Activated naive CD4-positive, alpha-beta T cell treated with anti-CD3 and anti-CD28 coated beads, Interleukin-2, amount 50 U/mL, for 72 hours (primary cell): ENCODE data around the gene KIAA0232. TPM values are rescaled to one million over a fixed set of nuclear protein-coding genes. Genes with fewer than 3 reads are reported as not detected.
"Not testable (repeated sequence)": the region's sequence is repeated elsewhere in the genome, so short reads cannot be mapped to it uniquely, and the experiment has no call there.

ENCODE experiments used
- ATAC-seq, 2 donors: fragments of 150-1000 bp; cut with Tn5 transposase; 2 replicates each; pipeline ENCODE4 v1.10.0; 2021; ENCODE audit warnings: mild to moderate bottlenecking in 2 of 2, moderate library complexity in 2 of 2
- DNase-seq, 2 donors: peaks; one replicate each; pipeline ENCODE4 v3.0.0; 2021 to 2022; ENCODE audit warnings: low spot score in 2 of 2
- H3K27ac Mint-ChIP-seq, 2 donors: one replicate each; pipeline ENCODE4 v1.8.0; 2022; ENCODE audit warnings: mild to moderate bottlenecking in 2 of 2, mixed read lengths in 2 of 2
- H3K36me3 Mint-ChIP-seq, 2 donors: one replicate each; pipeline ENCODE4 v1.8.0; 2022; ENCODE audit warnings: mixed read lengths in 2 of 2
- H3K9me3 Mint-ChIP-seq, 2 donors: one replicate each; pipeline ENCODE4 v1.8.0; 2022; ENCODE audit warnings: mixed read lengths in 2 of 2
- total RNA-seq, 2 donors: library from RNA; stranded (reverse); gene quantifications; one replicate each; pipeline ENCODE4 v1.2.3, GENCODE V29; 2022

Gene KIAA0232
- total RNA-seq, 2 donors from 2014 or later, result 10.2 to 12.4 TPM

DNA sequence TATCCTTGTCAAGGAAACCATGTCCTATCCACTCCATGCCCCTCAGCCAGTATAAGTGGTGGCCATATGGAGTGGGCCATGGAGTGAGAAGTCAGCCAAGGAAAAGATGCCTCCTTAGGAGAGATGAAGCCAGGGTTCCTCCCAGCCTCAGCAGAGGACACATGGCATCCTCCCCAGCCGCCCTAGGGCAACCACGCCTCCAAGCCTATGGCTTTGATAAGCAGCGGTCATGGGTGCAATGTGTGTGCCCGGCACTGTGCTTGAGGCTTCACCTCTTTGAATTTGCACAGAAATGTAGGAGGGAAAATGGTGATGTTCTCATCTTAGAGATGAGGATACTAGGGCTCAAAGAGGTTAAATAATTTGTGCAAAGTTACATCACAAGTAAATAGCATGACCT lies 92.5 kb downstream of the KIAA0232 start:
- Mint-ChIP-seq H3K36me3 (peaks cover 0 to 9% of the 10 kb centered on the region in 2 donors), H3K27ac (no peak overlapping the region), H3K9me3 (no peaks in the 10 kb centered on the region)
- ATAC-seq, result no peak
- DNase-seq, result no peak

GRCh38 chr4:6875431-6875831 lies 92.9 kb downstream of the KIAA0232 start:
- no peak for ATAC-seq
- Mint-ChIP-seq H3K9me3 (no peaks in the 10 kb centered on the region), H3K27ac (no peak overlapping the region), H3K36me3 (peaks cover 0 to 9% of the 10 kb centered on the region in 2 donors)
- no peak for DNase-seq

GRCh38 chr4:6876440-6876839 lies 93.9 kb downstream of the KIAA0232 start:
- Mint-ChIP-seq H3K36me3 (peaks cover 0 to 9% of the 10 kb centered on the region in 2 donors), H3K9me3 (no peaks in the 10 kb centered on the region), H3K27ac (peak overlapping the region; percentile 1 to 58)
- no peak for DNase-seq
- ATAC-seq, result no peak

GRCh38 chr4:6877067-6877466 lies 94.5 kb downstream of the KIAA0232 start:
- peak overlapping the region; percentile 52 to 58 for H3K27ac Mint-ChIP-seq
- ATAC-seq (no peak), DNase-seq (no peak)
- H3K9me3 Mint-ChIP-seq, result no peaks in the 10 kb centered on the region
- H3K36me3 Mint-ChIP-seq, result peaks cover 0 to 9% of the 10 kb centered on the region in 2 donors

DNA sequence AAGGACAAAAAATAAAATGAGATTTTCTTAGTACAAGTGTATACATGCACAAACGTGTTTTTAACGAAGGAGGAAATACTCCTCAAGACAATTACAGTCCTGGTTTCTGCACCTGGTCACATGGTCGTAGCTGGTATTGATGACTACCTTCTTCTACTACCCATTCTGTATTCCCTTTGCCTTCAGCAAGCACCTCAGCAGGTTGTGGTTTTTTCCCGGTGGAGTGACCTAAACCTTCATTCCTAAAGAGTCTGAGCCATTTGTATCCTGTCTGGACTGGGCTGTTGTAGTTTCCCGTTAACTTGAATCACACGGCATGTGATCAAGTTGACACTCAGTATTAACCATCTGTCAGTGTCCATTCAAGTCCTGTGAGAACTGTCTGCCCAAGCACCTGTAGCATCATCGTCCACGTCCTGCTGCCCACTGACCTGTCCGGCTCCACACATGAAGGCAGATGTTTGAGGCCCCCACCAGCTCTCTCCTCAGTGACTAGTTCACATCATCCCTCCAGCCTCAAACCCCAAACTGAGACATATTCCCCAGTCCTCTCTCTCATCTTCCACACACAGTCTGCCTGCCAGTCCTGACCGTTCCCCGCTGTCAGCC lies 96.0 kb downstream of the KIAA0232 start:
- Mint-ChIP-seq H3K9me3 (no peaks in the 10 kb centered on the region), H3K36me3 (peaks cover 0 to 9% of the 10 kb centered on the region in 2 donors), H3K27ac (peak overlapping the region in 1 of 2 donors; percentile 21)
- ATAC-seq (no peak), DNase-seq (no peak)

DNA sequence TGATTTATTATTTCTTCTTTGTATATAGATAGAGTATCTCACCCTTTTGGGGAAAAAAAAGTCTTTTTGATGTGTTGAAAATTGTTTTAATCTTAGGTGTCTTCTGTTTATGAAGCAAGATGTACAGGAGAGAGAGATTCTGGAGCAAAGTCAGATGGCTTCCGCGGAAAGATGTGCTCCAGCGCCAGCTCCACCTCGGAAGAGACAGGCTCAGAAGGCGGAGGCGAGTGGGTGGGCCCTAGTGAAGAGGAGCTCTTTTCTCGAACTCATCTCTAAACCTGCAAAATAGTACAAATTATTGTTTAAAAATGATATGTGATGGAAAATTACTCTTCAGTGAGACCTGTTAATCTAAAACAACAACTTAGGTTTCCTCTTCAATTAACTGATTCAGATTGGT lies 98.2 kb downstream of the KIAA0232 start:
- no peak for ATAC-seq
- H3K9me3 Mint-ChIP-seq, result no peaks in the 10 kb centered on the region
- peaks cover 0 to 5% of the 10 kb centered on the region in 2 donors for H3K36me3 Mint-ChIP-seq
- H3K27ac Mint-ChIP-seq, result peak overlapping the region; percentile 15 to 70
- no peak for DNase-seq

DNA sequence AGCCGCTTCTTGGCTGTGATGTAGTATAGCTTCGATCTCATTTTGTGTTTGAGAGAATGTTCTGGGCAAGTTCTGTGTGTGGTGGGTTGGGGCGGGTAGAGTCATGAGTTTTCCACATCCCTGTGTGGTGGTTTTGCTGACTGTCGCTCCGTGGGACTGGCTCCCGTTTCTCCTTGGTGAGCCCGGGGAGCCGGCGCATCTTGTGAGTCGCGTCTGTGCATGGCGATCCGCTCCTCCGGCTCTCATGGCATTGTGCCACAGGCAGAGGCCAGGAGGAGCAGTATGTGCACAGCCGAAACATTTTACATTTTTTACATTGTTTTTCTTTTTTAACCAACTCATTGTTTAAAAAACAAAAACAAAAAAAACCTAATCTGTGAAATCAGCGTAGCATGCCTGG lies 99.4 kb downstream of the KIAA0232 start:
- Mint-ChIP-seq H3K36me3 (peaks cover 0 to 5% of the 10 kb centered on the region in 2 donors), H3K27ac (no peak overlapping the region), H3K9me3 (no peaks in the 10 kb centered on the region)
- ATAC-seq, result no peak
- no peak for DNase-seq

- peak overlapping the region in 1 of 2 donors; percentile 37 for H3K27ac Mint-ChIP-seq
- no peak for ATAC-seq
Observed at GRCh38 chr4:6884341-6884870, 101.9 kb downstream of the KIAA0232 start.

DNA sequence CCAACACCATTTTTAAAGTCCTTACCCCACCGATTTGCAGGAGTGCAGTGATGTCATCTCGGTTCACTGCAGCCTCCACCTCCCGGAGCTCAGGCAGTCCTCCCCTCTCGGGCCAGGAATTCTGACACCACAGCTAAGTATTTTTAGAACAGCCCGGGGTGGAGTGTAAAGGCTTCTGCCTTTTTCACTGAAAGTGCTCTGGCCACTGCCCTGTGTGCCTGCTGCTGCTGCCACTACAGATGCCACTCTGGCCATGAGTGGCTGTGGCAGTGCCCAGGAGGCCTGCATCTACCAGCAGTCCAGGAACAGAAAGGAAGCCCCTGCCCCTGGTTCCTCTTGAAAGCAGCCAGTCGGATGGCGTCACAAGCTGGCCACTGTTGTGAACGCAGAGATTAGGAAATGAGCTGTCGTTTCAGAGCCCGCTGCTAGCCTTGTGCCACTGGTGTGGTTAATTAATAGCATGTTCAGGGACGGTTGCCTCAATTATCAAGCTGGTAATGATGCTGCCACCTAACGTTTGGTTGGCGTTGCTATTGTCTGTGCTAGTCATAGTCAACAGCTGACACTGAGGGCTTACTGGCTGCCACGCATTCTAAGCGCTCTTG lies 103.5 kb downstream of the KIAA0232 start:
- Mint-ChIP-seq H3K27ac (peak overlapping the region in 1 of 2 donors; percentile 29), H3K36me3 (peaks cover 0 to 15% of the 10 kb centered on the region in 2 donors), H3K9me3 (peaks cover 0 to 9% of the 10 kb centered on the region in 2 donors)
- no peak for DNase-seq
- ATAC-seq, result peak; percentile 26 to 47

More at GRCh38 chr4:6884341-6884870, 101.9 kb downstream of the KIAA0232 start:
- DNase-seq, result no peak
- H3K9me3 Mint-ChIP-seq, result no peaks in the 10 kb centered on the region
- H3K36me3 Mint-ChIP-seq, result no peaks in the 10 kb centered on the region

GRCh38 chr4:6886886-6887285 lies 104.4 kb downstream of the KIAA0232 start:
- Mint-ChIP-seq H3K27ac (no peak overlapping the region), H3K9me3 (peaks cover 0 to 9% of the 10 kb centered on the region in 2 donors), H3K36me3 (peaks cover 0 to 15% of the 10 kb centered on the region in 2 donors)
- no peak for ATAC-seq
- DNase-seq, result no peak

DNA sequence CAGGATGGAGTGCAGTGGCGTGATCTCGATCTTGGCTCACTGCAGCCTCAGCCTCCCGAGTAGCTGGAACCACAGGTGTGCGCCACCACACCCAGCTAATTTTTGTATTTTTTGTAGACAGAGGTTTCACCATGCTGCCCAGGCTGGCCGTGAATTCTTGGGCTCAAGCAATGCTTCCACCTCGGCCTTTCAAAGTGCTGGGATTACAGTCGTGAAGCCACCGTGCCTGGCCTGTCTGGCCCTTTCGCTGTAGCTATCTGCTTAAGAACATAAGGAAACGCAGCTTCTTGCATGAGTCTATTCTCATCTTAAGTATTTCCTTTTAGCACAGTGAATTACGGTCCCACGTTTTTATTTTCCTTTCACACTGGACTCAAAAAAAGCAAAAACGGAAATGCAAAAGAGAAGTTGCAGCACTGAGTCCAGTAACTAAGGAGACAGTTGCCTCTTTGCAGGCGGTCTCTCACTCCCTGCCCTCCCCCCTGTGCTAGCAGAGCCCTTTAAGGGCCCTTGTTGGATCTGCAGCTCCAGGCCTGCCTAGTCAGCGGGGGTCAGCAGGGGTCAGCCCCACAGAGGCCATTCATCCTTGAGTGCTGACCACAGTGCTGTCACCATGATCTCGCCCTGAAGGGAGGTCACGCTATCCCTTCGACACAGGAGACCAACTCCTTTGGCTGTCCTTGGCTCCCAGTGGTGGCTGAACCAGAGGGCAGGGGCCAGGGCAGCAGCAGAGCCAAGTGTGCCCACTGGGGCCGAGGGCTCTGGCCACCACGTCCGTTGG lies 105.3 kb downstream of the KIAA0232 start:
- ATAC-seq (no peak), DNase-seq (no peak)
- Mint-ChIP-seq H3K27ac (no peak overlapping the region), H3K36me3 (peaks cover 0 to 15% of the 10 kb centered on the region in 2 donors), H3K9me3 (peaks cover 0 to 9% of the 10 kb centered on the region in 2 donors)

DNA sequence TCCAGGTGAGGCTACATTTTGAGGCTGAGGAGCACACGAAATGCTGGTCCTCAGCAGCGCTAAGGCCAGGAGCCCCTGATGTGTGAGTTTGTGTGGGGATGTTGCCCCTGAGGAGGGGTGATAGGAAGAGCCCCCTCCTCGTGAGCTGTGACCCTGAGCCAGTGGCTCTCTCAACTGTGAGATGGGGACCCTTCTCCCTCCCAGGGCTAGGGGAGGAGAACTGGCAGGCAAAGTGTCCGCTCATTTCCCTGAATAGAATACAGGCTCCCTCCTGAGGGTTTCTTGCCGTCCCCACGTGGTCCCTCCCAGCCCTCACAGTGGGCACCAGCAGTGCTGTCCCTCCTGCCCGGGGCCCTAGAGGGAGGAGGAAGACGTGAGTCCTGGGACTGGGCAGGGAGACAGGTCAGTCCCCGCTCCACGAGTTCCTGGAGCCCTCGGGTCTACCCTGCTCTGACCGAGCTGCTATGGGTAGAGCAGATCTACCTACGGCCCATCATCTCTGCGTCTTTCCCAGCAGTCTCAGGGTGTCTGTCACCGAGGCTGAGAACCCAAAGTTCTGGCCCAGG lies 106.1 kb downstream of the KIAA0232 start:
- ATAC-seq, result no peak
- Mint-ChIP-seq H3K36me3 (peaks cover 0 to 15% of the 10 kb centered on the region in 2 donors), H3K9me3 (peaks cover 0 to 9% of the 10 kb centered on the region in 2 donors), H3K27ac (no peak overlapping the region)
- DNase-seq, result no peak

GRCh38 chr4:6889101-6889735 lies 106.7 kb downstream of the KIAA0232 start:
- DNase-seq (no peak), ATAC-seq (no peak)
- Mint-ChIP-seq H3K36me3 (peaks cover 0 to 15% of the 10 kb centered on the region in 2 donors), H3K27ac (no peak overlapping the region), H3K9me3 (peaks cover 0 to 9% of the 10 kb centered on the region in 2 donors)

GRCh38 chr4:6889736-6890324 lies 107.3 kb downstream of the KIAA0232 start:
- Mint-ChIP-seq H3K9me3 (peaks cover 0 to 9% of the 10 kb centered on the region in 2 donors), H3K36me3 (peaks cover 0 to 15% of the 10 kb centered on the region in 2 donors), H3K27ac (no peak overlapping the region)
- DNase-seq (no peak), ATAC-seq (no peak)

DNA sequence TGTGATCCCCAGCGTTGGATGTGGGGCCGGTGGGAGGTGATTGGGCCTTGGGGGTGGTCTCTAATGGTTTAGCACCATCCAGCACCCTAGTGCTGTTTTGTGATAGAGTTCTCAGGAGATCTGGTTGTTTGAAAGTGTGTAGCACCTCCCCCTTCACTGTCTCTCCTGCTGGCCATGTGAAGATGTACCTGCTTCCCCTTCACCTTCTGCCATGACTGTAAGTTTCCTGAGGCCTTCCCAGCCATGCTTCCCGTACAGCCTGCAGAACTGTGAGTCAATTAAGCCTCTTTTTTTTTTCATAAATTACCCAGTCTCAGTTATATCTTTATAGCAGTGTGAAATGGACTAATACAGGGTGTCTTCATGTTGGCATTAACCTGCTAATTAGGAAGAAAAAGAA lies 107.8 kb downstream of the KIAA0232 start:
- DNase-seq (no peak), ATAC-seq (no peak)
- Mint-ChIP-seq H3K9me3 (peaks cover 0 to 9% of the 10 kb centered on the region in 2 donors), H3K27ac (no peak overlapping the region), H3K36me3 (peaks cover 0 to 15% of the 10 kb centered on the region in 2 donors)

DNA sequence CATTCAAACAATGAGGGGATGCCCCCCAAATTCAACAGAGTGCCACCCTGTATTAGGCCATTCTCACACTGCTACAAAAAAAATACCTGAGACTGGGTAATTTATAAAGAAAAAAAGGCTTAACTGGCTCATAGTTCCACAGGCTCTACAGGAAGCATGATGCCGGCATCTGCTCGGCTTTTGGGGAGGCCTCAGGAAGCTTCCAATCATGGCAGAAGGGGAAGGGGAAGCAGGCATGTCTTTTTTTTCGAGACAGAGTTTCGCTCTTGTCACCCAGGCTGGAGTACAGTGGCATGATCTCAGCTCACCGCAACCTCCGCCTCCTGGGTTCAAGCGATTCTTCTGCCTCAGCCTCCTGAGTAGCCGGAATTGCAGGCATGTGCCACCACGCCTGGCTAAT lies 108.4 kb downstream of the KIAA0232 start:
- H3K27ac Mint-ChIP-seq, DNase-seq, ATAC-seq, H3K9me3 Mint-ChIP-seq: not testable (repeated sequence)
- peaks cover 0 to 15% of the 10 kb centered on the region in 2 donors for H3K36me3 Mint-ChIP-seq
